HFFc6 (cell line): Measurements from ENCODE around the gene ACACB. TPM values are rescaled to one million over a fixed set of nuclear protein-coding genes. Genes with fewer than 3 reads are reported as not detected.

Experiments used
- DNase-seq: peaks from one replicate; pipeline ENCODE4 v3.0.0-alpha.2; 2018
- H3K27ac Mint-ChIP-seq: 2 replicates; pipeline ENCODE4 v1.8.0; 2020; ENCODE audit warnings: mild to moderate bottlenecking, mixed read lengths
- H3K27me3 Mint-ChIP-seq: 2 replicates; pipeline ENCODE4 v1.8.0; 2021; ENCODE audit warnings: mild to moderate bottlenecking, moderate library complexity, mixed read lengths; ENCODE audit not compliant: insufficient read depth
- H3K36me3 Mint-ChIP-seq: 2 replicates; pipeline ENCODE4 v1.8.0; 2021; ENCODE audit warnings: low read depth, mixed read lengths
- H3K4me1 Mint-ChIP-seq: 2 replicates; pipeline ENCODE4 v1.8.0; 2020; ENCODE audit warnings: low read depth, mixed read lengths
- H3K4me3 Mint-ChIP-seq: 2 replicates; pipeline ENCODE4 v1.8.0; 2020; ENCODE audit warnings: mild to moderate bottlenecking, moderate library complexity, mixed read lengths
- H3K9me3 Mint-ChIP-seq: 2 replicates; pipeline ENCODE4 v1.8.0; 2020; ENCODE audit warnings: mild to moderate bottlenecking, mixed read lengths
- total RNA-seq, 6 experiments: library from RNA; stranded (reverse); fragmentation: NEBNext Ultra II Directional; extraction: Animal tissue kit (Norgen Biotek cat#: 25700); gene quantifications; 2 replicates in 1 of 6; 3 replicates in 5 of 6; pipeline ENCODE4 v1.2.3, GENCODE V29; 2021
- TF ChIP-seq, protein P1 (sequence below): fragments of 200-600 bp; sonication (generic); IDR thresholded peaks from 2 replicates; pipeline ENCODE4 v1.5.0; 2021; ENCODE audit warnings: antibody characterized with exemption, mild to moderate bottlenecking

ACACB gene
- total RNA-seq, 6 experiments from 2014 or later, result 1.0 to 2.1 (median 1.3) TPM

DNA sequence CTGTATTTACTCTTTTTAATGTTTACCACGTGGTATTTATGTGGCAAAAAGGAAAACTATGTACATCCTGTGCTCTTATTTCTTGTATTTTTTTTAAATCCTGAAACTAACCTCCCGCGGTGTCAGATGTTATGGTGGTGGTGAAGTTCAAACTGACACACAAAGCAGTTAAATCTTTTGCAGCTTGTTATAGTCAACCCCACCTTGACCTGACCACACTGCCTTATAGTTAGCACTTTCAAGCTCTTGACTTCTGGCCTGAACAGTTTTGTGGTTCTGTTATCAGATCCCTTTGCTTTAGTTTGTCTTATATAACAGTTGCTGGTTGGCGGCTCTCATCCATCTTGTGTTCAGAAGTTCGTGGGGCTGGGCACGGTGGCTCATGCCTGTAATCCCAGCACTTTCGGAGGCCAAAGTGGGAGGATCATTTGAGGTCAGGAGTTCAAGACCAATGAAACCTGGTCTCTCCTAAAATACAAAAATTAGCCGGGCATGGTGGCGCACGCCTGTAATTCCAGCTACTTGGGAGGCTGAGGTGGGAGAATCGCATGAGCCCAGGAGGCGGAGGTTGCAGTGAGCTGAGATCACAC lies 16.9 kb upstream of the ACACB start:
- peaks cover 29% of the 10 kb centered on the region for H3K4me1 Mint-ChIP-seq
- H3K27me3 Mint-ChIP-seq, result no peaks in the 10 kb centered on the region
- TF ChIP-seq, protein P1, sequence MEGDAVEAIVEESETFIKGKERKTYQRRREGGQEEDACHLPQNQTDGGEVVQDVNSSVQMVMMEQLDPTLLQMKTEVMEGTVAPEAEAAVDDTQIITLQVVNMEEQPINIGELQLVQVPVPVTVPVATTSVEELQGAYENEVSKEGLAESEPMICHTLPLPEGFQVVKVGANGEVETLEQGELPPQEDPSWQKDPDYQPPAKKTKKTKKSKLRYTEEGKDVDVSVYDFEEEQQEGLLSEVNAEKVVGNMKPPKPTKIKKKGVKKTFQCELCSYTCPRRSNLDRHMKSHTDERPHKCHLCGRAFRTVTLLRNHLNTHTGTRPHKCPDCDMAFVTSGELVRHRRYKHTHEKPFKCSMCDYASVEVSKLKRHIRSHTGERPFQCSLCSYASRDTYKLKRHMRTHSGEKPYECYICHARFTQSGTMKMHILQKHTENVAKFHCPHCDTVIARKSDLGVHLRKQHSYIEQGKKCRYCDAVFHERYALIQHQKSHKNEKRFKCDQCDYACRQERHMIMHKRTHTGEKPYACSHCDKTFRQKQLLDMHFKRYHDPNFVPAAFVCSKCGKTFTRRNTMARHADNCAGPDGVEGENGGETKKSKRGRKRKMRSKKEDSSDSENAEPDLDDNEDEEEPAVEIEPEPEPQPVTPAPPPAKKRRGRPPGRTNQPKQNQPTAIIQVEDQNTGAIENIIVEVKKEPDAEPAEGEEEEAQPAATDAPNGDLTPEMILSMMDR, result no peak
- peak overlapping the region; percentile 89 for H3K4me3 Mint-ChIP-seq
- H3K27ac Mint-ChIP-seq, result no peak overlapping the region
- no peaks in the 10 kb centered on the region for H3K9me3 Mint-ChIP-seq
- peaks cover 9% of the 10 kb centered on the region for H3K36me3 Mint-ChIP-seq
- no peak for DNase-seq

- Mint-ChIP-seq H3K4me3 (no peak overlapping the region), H3K4me1 (peaks cover 29% of the 10 kb centered on the region), H3K27me3 (no peaks in the 10 kb centered on the region), H3K9me3 (no peaks in the 10 kb centered on the region), H3K36me3 (peaks cover 9% of the 10 kb centered on the region), H3K27ac (no peak overlapping the region)
- TF ChIP-seq, protein P1, result no peak
- DNase-seq, result no peak
These were observed 15.6 kb upstream of the ACACB start for GRCh38 chr12:109100741-109101140.

DNA sequence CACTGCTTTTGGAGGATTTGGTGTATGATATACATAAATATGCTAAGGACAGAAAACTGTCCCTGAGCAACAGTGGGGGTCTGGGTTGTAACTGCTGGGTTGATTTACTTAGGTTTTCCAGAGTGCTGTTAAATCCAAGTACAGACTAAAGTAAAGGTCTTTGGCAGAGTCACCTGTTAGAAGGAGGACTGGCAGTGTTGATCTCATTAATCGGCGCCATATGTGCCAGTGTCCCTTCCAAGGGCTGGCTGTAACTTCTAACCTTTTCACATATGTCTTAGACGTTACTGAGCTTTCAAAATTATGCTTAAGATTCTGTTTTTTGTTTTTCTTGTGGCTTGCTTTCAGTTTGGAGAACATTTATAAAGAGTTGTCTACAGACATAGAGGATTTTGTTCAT lies 13.9 kb upstream of the ACACB start:
- H3K27me3 Mint-ChIP-seq, result no peaks in the 10 kb centered on the region
- H3K9me3 Mint-ChIP-seq, result no peaks in the 10 kb centered on the region
- H3K36me3 Mint-ChIP-seq, result peaks cover 9% of the 10 kb centered on the region
- TF ChIP-seq, protein P1, result no peak
- H3K4me3 Mint-ChIP-seq, result no peak overlapping the region
- H3K4me1 Mint-ChIP-seq, result peaks cover 29% of the 10 kb centered on the region
- DNase-seq, result no peak
- no peak overlapping the region for H3K27ac Mint-ChIP-seq

- TF ChIP-seq, protein P1, result no peak
- peaks cover 12% of the 10 kb centered on the region for H3K4me1 Mint-ChIP-seq
- H3K36me3 Mint-ChIP-seq, result peaks cover 6% of the 10 kb centered on the region; the same call in 1 of the 2 replicates
- no peaks in the 10 kb centered on the region; the same call in 1 of the 2 replicates for H3K27me3 Mint-ChIP-seq
- H3K27ac Mint-ChIP-seq, result no peak overlapping the region
- H3K9me3 Mint-ChIP-seq, result no peaks in the 10 kb centered on the region
- DNase-seq, result no peak
- H3K4me3 Mint-ChIP-seq, result no peak overlapping the region
These were observed 11.2 kb upstream of the ACACB start for GRCh38 chr12:109105176-109105575.

DNA sequence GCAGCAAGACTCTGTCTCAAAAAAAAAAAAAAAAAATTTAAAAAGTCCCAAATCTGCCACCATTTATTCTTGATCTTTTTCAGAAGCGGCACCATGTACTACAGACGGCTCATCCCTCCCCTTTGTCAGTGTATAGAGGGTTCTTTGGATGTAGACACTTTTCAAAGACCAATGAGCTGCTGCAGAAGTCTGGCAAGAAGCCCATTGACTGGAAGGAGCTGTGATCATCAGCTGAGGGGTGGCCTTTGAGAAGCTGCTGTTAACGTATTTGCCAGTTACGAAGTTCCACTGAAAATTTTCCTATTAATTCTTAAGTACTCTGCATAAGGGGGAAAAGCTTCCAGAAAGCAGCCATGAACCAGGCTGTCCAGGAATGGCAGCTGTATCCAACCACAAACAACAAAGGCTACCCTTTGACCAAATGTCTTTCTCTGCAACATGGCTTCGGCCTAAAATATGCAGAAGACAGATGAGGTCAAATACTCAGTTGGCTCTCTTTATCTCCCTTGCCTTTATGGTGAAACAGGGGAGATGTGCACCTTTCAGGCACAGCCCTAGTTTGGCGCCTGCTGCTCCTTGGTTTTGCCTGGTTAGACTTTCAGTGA lies 6.5 kb upstream of the ACACB start:
- Mint-ChIP-seq H3K36me3 (no peaks in the 10 kb centered on the region), H3K27ac (peak overlapping the region; percentile 89; the same call in 1 of the 2 replicates), H3K9me3 (no peaks in the 10 kb centered on the region), H3K27me3 (no peaks in the 10 kb centered on the region; the same call in 1 of the 2 replicates), H3K4me3 (no peak overlapping the region), H3K4me1 (peaks cover 27% of the 10 kb centered on the region)
- DNase-seq, result no peak
- TF ChIP-seq, protein P1, result no peak
